HUES48 (cell line): ENCODE measurements around the gene MSI2.
A peak's percentile ranks its signal among the peaks of the same experiment; 100 is the strongest.

Experiments used
- H3K27ac ChIP-seq: one replicate; pipeline ENCODE4 v1.7.0; 2013; ENCODE audit warnings: low read depth, low read length, inconsistent platforms
- H3K27me3 ChIP-seq: 2 replicates; pipeline ENCODE4 v1.6.1; 2013; ENCODE audit warnings: mild to moderate bottlenecking, low read length; ENCODE audit not compliant: control insufficient read depth, insufficient read depth
- H3K36me3 ChIP-seq: 2 replicates; pipeline ENCODE4 v1.6.1; 2013; ENCODE audit warnings: low read length; ENCODE audit not compliant: control insufficient read depth, insufficient read depth
- H3K4me1 ChIP-seq: 2 replicates; pipeline ENCODE4 v1.6.1; 2013; ENCODE audit warnings: mild to moderate bottlenecking, low read length; ENCODE audit not compliant: control insufficient read depth, insufficient read depth
- H3K4me3 ChIP-seq: 2 replicates; pipeline ENCODE4 v1.5.1; 2013; ENCODE audit warnings: mild to moderate bottlenecking, low read depth, low read length
- H3K9ac ChIP-seq: 2 replicates; pipeline ENCODE4 v1.6.1; 2013; ENCODE audit warnings: mild to moderate bottlenecking, low read depth, low read length, moderate library complexity
- H3K9me3 ChIP-seq: 2 replicates; pipeline ENCODE4 v1.6.1; 2013; ENCODE audit warnings: low read length; ENCODE audit not compliant: control insufficient read depth, insufficient read depth

The MSI2 gene

DNA sequence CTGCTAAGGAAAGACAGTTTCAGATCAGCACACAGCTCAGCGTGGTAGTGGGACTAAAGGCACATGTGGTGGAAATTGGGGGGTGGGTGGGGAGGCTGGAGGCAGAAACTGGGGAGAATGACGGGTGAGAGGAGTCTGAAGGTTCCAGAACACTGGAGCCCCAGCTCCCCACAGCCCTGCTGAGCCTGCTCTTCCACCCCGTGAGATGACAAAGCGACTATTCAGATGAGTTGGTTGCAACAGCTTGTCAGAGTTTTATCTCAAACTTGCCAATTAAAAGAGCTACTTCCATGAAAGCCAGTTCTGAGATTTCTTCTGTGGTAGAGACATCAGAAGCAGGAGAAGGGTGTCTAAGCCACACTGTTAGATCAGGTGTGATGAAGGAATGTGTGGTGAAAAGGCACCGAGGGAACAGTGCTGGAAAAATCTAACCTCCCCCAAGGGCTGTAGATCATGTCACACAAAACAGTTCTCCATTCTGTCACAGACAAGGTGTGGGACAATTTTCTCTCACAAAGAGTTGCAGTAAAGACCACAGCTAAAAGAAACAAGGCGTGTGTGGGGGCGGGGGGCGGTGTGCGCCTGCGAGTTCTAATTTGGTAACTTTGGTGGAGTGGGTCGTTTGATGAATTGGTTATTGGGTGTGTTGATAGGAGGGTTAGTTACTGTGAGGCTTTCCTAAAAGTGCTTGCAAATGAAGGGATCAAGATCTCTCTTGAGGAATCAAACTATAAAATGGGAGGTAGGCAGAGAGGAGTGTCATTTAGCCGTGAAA lies 449.8 kb downstream of the MSI2 start:
- H3K4me1 ChIP-seq, result peaks cover 15% of the 10 kb centered on the region; the same call in 1 of the 2 replicates
- no peak overlapping the region for H3K9ac ChIP-seq
- H3K4me3 ChIP-seq, result no peak overlapping the region
- 0 out of 2 replicates have a peak, but pooled peaks cover 4% of the 10 kb centered on the region for H3K27me3 ChIP-seq
- no peaks in the 10 kb centered on the region for H3K36me3 ChIP-seq
- no peaks in the 10 kb centered on the region for H3K9me3 ChIP-seq
- no peak overlapping the region for H3K27ac ChIP-seq

DNA sequence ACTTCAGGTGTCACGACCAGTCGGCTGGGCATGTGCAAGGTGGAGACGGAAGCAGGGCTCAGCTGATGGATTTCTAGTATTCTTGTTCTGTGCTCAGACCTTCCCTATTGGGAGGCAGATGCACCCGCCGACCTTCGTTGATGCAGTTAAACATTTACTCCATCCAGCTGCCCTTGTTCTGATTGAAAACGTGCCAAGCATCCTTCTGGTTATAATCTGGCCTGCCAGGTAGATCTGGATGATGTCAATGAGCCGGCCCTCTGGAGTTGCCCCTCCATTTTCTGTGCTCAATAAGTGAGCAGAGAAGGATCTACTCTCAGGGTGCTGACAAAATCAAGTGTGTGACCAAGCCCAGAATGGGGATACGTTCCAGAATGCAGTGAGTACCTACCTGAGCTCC lies 450.4 kb downstream of the MSI2 start:
- H3K4me1 ChIP-seq, result peaks cover 12% of the 10 kb centered on the region; the same call in 1 of the 2 replicates
- no peak overlapping the region for H3K4me3 ChIP-seq
- no peak overlapping the region for H3K27ac ChIP-seq
- 0 out of 2 replicates have a peak, but pooled peaks cover 6% of the 10 kb centered on the region for H3K27me3 ChIP-seq
- no peaks in the 10 kb centered on the region for H3K36me3 ChIP-seq
- H3K9ac ChIP-seq, result no peak overlapping the region
- no peaks in the 10 kb centered on the region for H3K9me3 ChIP-seq

DNA sequence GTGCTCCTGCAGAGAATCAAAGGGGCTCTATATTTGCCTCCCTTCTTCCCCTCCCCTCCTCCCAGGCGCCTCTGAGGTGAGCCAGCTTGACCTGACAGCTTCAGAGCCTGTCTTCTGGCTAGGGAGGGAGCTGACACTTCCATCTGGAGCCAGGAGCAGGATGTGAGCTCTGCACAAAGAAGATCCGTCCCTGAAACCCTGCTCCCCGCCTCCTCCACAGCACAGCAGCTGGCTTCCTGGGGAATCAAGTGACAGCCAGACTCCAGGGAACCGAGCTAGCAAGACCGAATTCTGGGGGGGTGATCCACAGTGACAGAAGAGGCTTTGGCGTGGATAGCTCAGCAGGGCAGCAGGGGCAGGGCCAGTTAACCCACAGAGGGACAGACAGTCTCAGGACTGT lies 451.6 kb downstream of the MSI2 start:
- H3K27me3 ChIP-seq, result peaks cover 10% of the 10 kb centered on the region; the same call in 1 of the 2 replicates
- no peaks in the 10 kb centered on the region for H3K36me3 ChIP-seq
- H3K9ac ChIP-seq, result no peak overlapping the region
- no peak overlapping the region for H3K27ac ChIP-seq
- peaks cover 12% of the 10 kb centered on the region; the same call in 1 of the 2 replicates for H3K4me1 ChIP-seq
- H3K9me3 ChIP-seq, result no peaks in the 10 kb centered on the region
- peak overlapping the region; percentile 42 for H3K4me3 ChIP-seq

DNA sequence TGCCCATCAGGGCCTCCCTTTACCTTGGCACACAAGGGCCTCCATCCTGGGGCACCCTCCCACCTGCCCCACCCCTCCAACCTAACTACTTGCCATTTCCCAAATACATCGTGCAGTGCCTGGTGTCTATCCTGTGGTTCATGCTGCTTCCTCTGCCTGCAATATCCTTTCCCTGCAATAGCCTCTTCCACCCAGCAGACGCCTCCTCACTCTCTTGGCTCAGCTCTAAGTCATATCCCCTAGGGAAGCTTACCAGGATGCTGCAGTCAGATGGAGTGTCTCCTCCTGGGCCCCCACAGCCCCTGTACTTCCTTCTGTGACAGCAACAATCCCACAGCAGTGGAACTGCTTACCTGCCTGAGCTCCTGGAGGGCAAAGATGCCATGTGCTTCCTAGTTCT lies 452.1 kb downstream of the MSI2 start:
- no peak overlapping the region for H3K9ac ChIP-seq
- no peak overlapping the region for H3K27ac ChIP-seq
- 0 out of 2 replicates have a peak overlapping the region, but pooled peaks have one; percentile 42 for H3K4me3 ChIP-seq
- H3K4me1 ChIP-seq, result peaks cover 12% of the 10 kb centered on the region; the same call in 1 of the 2 replicates
- H3K27me3 ChIP-seq, result peaks cover 10% of the 10 kb centered on the region; the same call in 1 of the 2 replicates
- H3K36me3 ChIP-seq, result no peaks in the 10 kb centered on the region
- no peaks in the 10 kb centered on the region for H3K9me3 ChIP-seq

DNA sequence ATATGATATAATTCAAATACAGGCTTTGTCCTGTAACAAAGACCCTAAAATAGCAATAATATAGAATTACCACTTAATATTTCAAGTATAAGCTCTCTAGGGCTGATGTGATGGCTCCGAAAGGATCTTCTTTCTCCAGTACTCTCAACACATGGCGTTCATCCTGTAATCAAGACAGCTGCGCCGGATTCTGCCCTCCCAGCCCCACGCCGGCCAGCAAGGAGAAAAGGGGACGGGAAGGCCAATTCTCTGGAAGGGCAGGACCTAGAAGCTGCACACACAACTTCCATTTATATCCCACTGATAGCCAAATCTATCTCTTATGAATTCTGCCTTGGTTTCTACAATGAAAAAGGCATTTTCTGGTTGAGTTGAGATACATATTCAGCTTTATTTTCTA lies 456.8 kb downstream of the MSI2 start:
- Histone ChIP-seq H3K36me3 (no peaks in the 10 kb centered on the region), H3K27me3 (peaks cover 9% of the 10 kb centered on the region; the same call in 1 of the 2 replicates), H3K9me3 (no peaks in the 10 kb centered on the region), H3K4me1 (peaks cover 4% of the 10 kb centered on the region; the same call in 1 of the 2 replicates), H3K4me3 (no peak overlapping the region), H3K27ac (no peak overlapping the region), H3K9ac (no peak overlapping the region)

DNA sequence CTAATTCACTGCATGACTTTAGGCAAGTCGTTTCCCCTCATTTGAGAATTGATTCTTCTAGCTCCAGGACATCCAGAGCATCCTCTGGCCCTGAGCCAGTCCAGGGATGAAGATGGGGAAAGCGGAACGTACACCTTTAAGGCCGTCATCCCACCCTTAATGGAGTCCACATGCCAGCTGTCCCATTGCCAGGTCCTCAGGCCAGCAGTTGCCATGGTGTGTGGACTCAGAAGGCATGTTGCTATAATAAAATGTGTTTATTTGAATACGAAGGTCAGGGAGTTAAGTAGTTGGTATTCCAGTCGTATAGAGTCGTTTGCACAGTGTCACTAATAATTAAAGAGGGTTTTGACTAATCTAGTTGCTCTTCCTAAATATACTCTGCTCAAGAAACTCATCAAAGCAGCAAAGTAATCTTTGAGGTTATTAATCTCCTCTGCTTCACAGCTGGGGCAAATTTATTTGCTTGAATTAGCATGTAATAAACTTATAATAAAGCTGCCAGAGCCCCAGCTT lies 458.4 kb downstream of the MSI2 start:
- peaks cover 9% of the 10 kb centered on the region; the same call in 1 of the 2 replicates for H3K27me3 ChIP-seq
- H3K27ac ChIP-seq, result no peak overlapping the region
- H3K4me3 ChIP-seq, result no peak overlapping the region
- H3K4me1 ChIP-seq, result no peaks in the 10 kb centered on the region
- no peaks in the 10 kb centered on the region for H3K36me3 ChIP-seq
- no peak overlapping the region for H3K9ac ChIP-seq
- no peaks in the 10 kb centered on the region for H3K9me3 ChIP-seq

DNA sequence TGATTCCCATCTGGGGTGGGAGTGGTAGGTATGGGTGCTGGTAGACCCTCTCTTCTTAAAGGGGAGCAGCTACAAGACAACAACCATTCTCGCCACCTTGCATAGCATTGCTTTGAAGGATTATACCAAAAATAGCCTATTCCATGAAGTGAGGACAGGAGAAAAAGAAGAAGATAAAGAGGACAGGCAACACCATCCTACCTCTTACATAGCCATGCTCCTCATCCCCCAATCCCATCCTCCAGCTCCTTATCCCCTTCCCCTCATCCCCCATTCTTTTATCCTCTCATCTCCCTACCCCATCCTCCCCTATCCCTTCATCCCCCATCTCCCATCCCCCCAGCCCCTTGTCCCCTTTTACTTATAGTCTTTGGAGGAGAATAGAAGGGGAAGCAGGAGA lies 459.7 kb downstream of the MSI2 start:
- no peaks in the 10 kb centered on the region for H3K36me3 ChIP-seq
- no peak overlapping the region for H3K27ac ChIP-seq
- no peak overlapping the region for H3K9ac ChIP-seq
- no peaks in the 10 kb centered on the region for H3K4me1 ChIP-seq
- no peak overlapping the region for H3K4me3 ChIP-seq
- peaks cover 9% of the 10 kb centered on the region; the same call in 1 of the 2 replicates for H3K27me3 ChIP-seq
- H3K9me3 ChIP-seq, result no peaks in the 10 kb centered on the region

DNA sequence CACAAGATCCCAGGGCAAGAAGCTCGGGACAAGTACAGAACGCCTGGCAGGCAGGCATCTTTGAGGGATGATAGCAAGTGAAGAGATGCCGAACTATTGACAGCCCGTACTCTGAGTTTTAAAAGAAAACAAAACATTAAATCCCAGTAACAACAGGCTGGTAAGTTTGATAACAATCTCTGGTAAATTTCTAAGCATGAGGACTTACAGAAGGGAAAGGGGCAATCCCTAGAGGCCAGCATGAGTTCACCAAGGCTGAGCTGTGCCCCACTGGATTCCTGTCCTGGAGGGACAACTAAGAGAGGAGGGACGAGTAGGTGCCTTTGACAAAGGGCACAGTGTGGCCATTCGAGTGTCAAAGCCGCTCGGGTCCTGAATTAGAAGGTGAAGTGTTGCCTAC lies 462.6 kb downstream of the MSI2 start:
- Histone ChIP-seq H3K4me3 (no peak overlapping the region), H3K4me1 (no peaks in the 10 kb centered on the region), H3K9me3 (no peaks in the 10 kb centered on the region), H3K9ac (no peak overlapping the region), H3K36me3 (no peaks in the 10 kb centered on the region), H3K27ac (no peak overlapping the region), H3K27me3 (no peaks in the 10 kb centered on the region; the same call in 1 of the 2 replicates)

DNA sequence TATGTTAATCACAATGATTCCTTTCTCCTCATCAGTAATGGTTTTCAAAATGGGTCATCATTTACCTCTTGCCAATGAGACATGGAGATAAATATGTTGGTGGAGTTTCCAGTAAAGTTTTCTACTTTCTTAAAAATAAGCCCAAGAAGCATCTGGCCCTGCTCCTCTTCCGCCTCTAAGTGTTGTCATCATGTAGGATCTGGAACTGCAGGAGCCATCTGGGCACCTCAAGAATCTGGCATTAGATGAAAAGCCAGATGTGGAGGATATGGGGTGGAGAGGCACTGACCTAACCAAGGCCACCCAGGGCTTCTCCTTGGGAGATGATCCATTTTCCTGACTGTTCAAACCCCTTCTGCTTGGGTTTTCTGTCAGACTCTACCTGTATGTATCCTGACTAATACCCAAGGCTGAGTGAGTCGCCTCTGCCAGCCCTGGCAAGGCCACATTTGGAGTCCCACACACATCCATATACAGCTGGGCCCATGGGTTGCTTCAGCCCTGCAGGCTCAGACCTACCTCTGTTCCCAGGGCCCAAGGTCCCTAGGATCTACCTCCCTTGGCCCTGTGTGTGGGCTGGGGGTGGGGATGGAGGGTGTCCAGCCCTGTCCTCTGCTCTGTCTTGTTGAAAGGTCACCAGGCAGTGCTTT lies 464.2 kb downstream of the MSI2 start:
- H3K4me1 ChIP-seq, result no peaks in the 10 kb centered on the region

DNA sequence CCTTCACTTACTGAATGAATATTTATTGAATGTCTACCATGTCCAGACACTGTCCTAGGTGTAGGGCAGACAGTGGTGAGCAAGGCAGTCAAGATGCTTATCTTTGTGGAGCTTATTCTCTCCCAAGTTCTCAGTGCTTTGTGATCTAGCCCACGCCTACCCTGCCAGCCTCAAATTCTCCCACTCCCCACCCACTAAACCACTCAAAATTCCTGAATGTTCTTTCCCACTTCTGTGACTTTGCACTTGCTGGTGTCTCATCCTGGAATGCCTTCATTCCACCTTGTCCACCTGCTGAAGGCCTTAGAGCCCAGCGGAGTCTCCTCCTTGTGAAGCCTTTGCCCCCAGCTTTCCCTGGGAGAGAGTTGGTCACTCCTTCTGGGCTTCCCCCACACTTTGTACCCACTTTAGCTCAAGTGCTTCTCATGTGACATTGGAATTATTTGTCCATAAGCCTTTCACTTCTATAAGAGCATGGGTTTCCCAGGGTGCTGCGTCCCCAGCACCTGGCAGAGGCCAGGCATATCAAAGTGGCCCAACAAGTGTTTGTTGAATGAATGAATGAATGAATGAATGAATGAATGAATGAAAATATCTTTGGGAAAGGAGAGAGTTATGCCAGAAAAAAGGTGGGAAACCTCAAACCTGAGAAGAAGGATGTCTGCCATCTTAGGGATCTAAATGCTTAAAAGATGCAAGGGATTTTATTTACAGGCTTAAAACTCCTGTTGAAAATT lies 465.8 kb downstream of the MSI2 start:
- Histone ChIP-seq H3K27me3 (no peaks in the 10 kb centered on the region; the same call in 1 of the 2 replicates), H3K9me3 (no peaks in the 10 kb centered on the region), H3K27ac (no peak overlapping the region), H3K9ac (no peak overlapping the region), H3K36me3 (no peaks in the 10 kb centered on the region), H3K4me1 (no peaks in the 10 kb centered on the region), H3K4me3 (no peak overlapping the region)

More for the DNA sequence above, 464.2 kb downstream of the MSI2 start:
- Histone ChIP-seq H3K4me3 (no peak overlapping the region), H3K9ac (no peak overlapping the region), H3K27me3 (no peaks in the 10 kb centered on the region; the same call in 1 of the 2 replicates), H3K27ac (no peak overlapping the region), H3K9me3 (no peaks in the 10 kb centered on the region), H3K36me3 (no peaks in the 10 kb centered on the region)
